22Rv1 (cell line): ENCODE measurements around the gene FUT2.

Experiments
- ZFX ChIP-seq: fragments of 450-650 bp; IDR thresholded peaks from 2 replicates; pipeline ENCODE4 v1.6.1; 2017; ENCODE audit warnings: antibody characterized with exemption, borderline replicate concordance
- TF ChIP-seq, protein P1 (sequence below): fragments of 450-650 bp; IDR thresholded peaks from 2 replicates; pipeline ENCODE4 v1.5.1; 2017; ENCODE audit warnings: mild to moderate bottlenecking

DNA sequence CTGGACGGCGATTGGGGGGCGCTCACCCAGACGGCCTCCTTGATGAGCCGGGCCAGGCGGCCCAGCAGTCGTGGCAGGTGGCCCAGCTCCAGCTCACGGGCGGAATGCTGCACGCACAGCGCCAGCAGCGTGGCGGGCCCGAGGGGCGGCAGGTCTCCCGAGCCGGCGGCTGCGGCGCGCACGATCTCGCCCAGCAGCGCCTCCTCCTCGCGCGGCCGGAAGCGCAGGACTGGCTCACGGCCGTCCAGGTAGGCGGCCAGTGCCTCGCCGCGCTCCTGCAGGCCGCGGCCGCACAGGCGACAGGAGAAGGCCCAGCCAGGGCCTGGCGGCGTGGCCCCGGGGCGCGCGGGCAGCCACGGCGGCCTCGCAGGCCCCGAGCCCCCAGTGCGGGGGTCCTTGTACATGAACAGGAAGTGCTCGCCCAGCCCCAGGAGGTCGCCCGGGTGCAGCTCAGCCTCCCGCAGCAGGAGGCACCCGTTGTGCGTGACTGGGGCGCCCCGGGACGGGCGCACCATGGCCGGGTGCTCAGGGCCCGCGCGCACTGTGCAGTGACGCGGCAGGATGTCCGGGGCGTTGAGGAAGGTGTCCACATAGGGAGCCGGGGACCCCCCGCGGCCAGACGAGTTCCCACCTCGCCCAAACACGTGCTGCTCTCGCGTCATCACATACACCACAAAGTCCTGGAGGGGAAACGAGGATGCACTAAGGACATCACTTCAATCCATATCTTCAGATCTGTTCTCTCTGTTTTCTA, 33.3 kb downstream of the FUT2 start:
- TF ChIP-seq, protein P1, sequence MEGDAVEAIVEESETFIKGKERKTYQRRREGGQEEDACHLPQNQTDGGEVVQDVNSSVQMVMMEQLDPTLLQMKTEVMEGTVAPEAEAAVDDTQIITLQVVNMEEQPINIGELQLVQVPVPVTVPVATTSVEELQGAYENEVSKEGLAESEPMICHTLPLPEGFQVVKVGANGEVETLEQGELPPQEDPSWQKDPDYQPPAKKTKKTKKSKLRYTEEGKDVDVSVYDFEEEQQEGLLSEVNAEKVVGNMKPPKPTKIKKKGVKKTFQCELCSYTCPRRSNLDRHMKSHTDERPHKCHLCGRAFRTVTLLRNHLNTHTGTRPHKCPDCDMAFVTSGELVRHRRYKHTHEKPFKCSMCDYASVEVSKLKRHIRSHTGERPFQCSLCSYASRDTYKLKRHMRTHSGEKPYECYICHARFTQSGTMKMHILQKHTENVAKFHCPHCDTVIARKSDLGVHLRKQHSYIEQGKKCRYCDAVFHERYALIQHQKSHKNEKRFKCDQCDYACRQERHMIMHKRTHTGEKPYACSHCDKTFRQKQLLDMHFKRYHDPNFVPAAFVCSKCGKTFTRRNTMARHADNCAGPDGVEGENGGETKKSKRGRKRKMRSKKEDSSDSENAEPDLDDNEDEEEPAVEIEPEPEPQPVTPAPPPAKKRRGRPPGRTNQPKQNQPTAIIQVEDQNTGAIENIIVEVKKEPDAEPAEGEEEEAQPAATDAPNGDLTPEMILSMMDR, result peak; percentile 35
- no peak for TF ChIP-seq ZFX
